ENCODE measurements around the gene FOXN1.
"Not testable (repeated sequence)": the region's sequence is repeated elsewhere in the genome, so short reads cannot be mapped to it uniquely, and the experiment has no call there.

FOXN1 gene

GRCh38 chr17:28574526-28574925, 68.4 kb downstream of the FOXN1 start:
- DNase-seq (ENCODE audit: low read depth): no peak

- DNase-seq (ENCODE audit: low read depth): no peak
Measured at GRCh38 chr17:28575126-28575795, 69.1 kb downstream of the FOXN1 start.

- DNase-seq (ENCODE audit: low read depth): not testable (repeated sequence)
Measured at GRCh38 chr17:28576016-28576415, 69.9 kb downstream of the FOXN1 start.

- peak; percentile 96 for DNase-seq (ENCODE audit: low read depth)
Measured at GRCh38 chr17:28576758-28577465, 70.8 kb downstream of the FOXN1 start, which contains the start of gene ALDOC. Gene ALDOC (minus strand): TSS chr17:28576895. CDS start chr17:28575532, 1,363 bp downstream.

GRCh38 chr17:28577466-28577824, 71.3 kb downstream of the FOXN1 start:
- no peak for DNase-seq (ENCODE audit: low read depth)

- DNase-seq (ENCODE audit: low read depth): no peak
Measured at GRCh38 chr17:28578246-28579195, 72.4 kb downstream of the FOXN1 start.

- no peak for DNase-seq (ENCODE audit: low read depth)
Measured at GRCh38 chr17:28579526-28579925, 73.4 kb downstream of the FOXN1 start.

GRCh38 chr17:28580959-28581358, 74.8 kb downstream of the FOXN1 start:
- no peak for DNase-seq (ENCODE audit: low read depth)

- DNase-seq (ENCODE audit: low read depth): no peak
Measured at GRCh38 chr17:28582513-28582912, 76.4 kb downstream of the FOXN1 start.

- no peak for DNase-seq (ENCODE audit: low read depth)
Measured at GRCh38 chr17:28584434-28584833, 78.3 kb downstream of the FOXN1 start.

GRCh38 chr17:28585851-28586250, 79.7 kb downstream of the FOXN1 start:
- DNase-seq (ENCODE audit: low read depth): no peak
